Activated CD4-positive, alpha-beta memory T cell treated with anti-CD3 and anti-CD28 coated beads for 36 hours (primary cell): ENCODE data around the gene ARHGEF26. TPM values are rescaled to one million over a fixed set of nuclear protein-coding genes. Genes with fewer than 3 reads are reported as not detected.

Experiments used
- CTCF ChIA-PET: fragments of 350-600 bp; sonication (Branson Sonifier 250); formaldehyde crosslinking; loops from one replicate; lab custom pipeline; 2021; ENCODE audit warnings: antibody characterized with exemption, inconsistent platforms; lab: Charles Lee
- POLR2A ChIA-PET: fragments of 350-600 bp; sonication (Branson Sonifier 250); formaldehyde crosslinking; loops from one replicate; lab custom pipeline; 2021; ENCODE audit warnings: antibody characterized with exemption; lab: Charles Lee
- DNase-seq: peaks from one replicate; pipeline ENCODE4 v3.0.0-alpha.2; 2020
- H3K27ac Mint-ChIP-seq: one replicate; pipeline ENCODE4 v1.8.0; 2021; ENCODE audit warnings: mixed read lengths
- H3K27me3 Mint-ChIP-seq: one replicate; pipeline ENCODE4 v1.8.0; 2021; ENCODE audit warnings: mixed read lengths
- H3K36me3 Mint-ChIP-seq: one replicate; pipeline ENCODE4 v1.8.0; 2021; ENCODE audit warnings: mixed read lengths
- H3K4me1 Mint-ChIP-seq: one replicate; pipeline ENCODE4 v1.8.0; 2021; ENCODE audit warnings: low read depth, mixed read lengths
- H3K4me3 Mint-ChIP-seq: one replicate; pipeline ENCODE4 v1.8.0; 2021; ENCODE audit warnings: mild to moderate bottlenecking, mixed read lengths
- H3K9me3 Mint-ChIP-seq: one replicate; pipeline ENCODE4 v1.8.0; 2021; ENCODE audit warnings: mixed read lengths
- intact Hi-C: fragments of 100-400 bp; cut with micrococcal nuclease; formaldehyde crosslinking; loops from one replicate; pipeline ENCODE4 v1.15.1; 2023
- total RNA-seq, 2 experiments: library from RNA; stranded (reverse); gene quantifications; one replicate each; pipeline ENCODE4 v1.2.3, GENCODE V29; 2021

Gene ARHGEF26
- total RNA-seq, 2 experiments from 2014 or later, result 0.24 to 0.34 TPM

GRCh38 chr3:154137036-154137435, 15.8 kb downstream of the ARHGEF26 start:
- CTCF ChIA-PET, result no interaction called here
- H3K4me3 Mint-ChIP-seq, result no peak overlapping the region
- DNase-seq, result no peak
- no peaks in the 10 kb centered on the region for H3K9me3 Mint-ChIP-seq
- intact Hi-C loops, result no loop called here
- peaks cover 24% of the 10 kb centered on the region for H3K27me3 Mint-ChIP-seq
- POLR2A ChIA-PET, result no interaction called here
- no peak overlapping the region for H3K27ac Mint-ChIP-seq
- no peaks in the 10 kb centered on the region for H3K4me1 Mint-ChIP-seq
- H3K36me3 Mint-ChIP-seq, result no peaks in the 10 kb centered on the region

DNA sequence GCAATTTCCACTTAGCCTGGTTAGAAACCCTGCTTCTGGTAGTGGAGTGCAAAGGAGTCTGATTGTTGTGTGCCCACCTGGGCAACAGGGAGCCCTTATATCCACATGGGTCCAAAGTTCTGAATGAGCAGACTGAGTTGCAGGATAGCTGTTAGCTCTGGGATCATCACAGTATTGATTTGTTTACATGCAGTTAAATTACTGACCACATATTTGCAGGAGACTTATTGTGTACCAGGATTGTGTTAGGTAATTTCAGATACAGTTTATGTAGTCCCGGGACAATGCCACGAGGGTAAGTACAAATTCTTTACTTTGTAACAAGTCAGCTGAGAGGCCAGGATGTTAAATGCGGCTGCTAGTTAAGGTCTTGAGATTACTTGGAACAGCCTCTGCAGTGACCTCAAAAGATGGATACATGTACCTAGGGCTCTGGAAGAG, 18.8 kb downstream of the ARHGEF26 start:
- Mint-ChIP-seq H3K27ac (no peak overlapping the region), H3K4me3 (no peak overlapping the region), H3K4me1 (no peaks in the 10 kb centered on the region), H3K9me3 (no peaks in the 10 kb centered on the region), H3K27me3 (peaks cover 15% of the 10 kb centered on the region), H3K36me3 (no peaks in the 10 kb centered on the region)
- CTCF ChIA-PET, result no interaction called here
- no peak for DNase-seq
- intact Hi-C loops, result no loop called here
- POLR2A ChIA-PET, result no interaction called here

GRCh38 chr3:154142608-154143007, 21.4 kb downstream of the ARHGEF26 start:
- H3K4me1 Mint-ChIP-seq, result no peaks in the 10 kb centered on the region
- no peaks in the 10 kb centered on the region for H3K36me3 Mint-ChIP-seq
- ChIA-PET POLR2A (no interaction called here), CTCF (no interaction called here)
- no peak overlapping the region for H3K4me3 Mint-ChIP-seq
- no peak overlapping the region for H3K27ac Mint-ChIP-seq
- intact Hi-C loops, result no loop called here
- no peaks in the 10 kb centered on the region for H3K9me3 Mint-ChIP-seq
- DNase-seq, result no peak
- peaks cover 12% of the 10 kb centered on the region for H3K27me3 Mint-ChIP-seq

DNA sequence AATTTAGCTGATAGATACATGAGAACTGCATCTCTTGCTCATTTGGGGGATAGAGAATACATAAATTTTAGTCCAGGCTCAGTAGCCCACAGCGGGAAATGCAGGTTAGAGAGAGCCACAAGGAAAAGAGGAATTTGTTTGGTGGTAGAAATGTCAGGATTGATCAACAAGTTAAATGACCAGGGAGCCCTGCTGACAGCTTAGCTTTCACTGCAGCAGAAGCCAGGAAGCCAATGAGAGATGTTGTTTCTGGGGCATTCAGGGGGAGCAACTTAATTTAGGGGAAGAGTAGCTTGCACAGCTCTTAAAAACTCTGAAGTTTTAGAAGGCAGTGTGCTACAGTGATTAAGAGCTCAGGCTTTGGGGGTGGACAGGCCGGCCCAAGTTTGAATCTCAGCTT, 22.7 kb downstream of the ARHGEF26 start:
- intact Hi-C loops, result no loop called here
- Mint-ChIP-seq H3K9me3 (no peaks in the 10 kb centered on the region), H3K36me3 (no peaks in the 10 kb centered on the region), H3K4me1 (no peaks in the 10 kb centered on the region), H3K27me3 (peaks cover 10% of the 10 kb centered on the region), H3K27ac (no peak overlapping the region), H3K4me3 (no peak overlapping the region)
- no peak for DNase-seq
- ChIA-PET POLR2A (no interaction called here), CTCF (no interaction called here)

DNA sequence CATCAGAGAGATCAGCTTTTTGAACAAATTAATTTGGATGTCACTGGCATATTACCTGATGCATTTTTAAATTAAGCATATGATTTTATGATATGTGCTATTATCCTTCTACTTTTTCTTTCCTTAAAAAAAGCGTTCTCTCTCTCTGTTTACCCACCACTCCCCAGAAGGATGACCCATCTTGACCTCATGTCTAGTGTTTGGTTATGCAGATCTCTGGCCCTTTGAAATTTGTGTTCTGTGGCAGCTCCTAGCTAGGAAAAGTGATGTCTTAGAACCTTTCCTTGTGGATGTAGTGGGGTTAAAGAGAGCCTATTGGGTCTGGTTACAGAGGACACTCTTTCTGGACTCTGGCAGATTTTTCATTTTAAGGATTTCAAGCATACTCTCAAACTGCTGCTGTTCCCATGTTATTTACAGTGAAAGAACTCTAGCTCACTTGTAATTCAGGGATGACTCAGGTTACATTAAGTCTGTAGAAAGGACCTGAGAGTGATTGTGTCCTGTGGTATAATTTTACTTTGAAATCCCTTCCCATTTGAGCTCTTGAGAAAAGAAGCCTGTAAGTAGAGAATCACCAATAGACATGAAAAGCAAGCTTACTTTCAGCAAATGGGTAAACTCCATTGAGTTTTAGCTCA, 23.8 kb downstream of the ARHGEF26 start:
- H3K27me3 Mint-ChIP-seq, result peaks cover 8% of the 10 kb centered on the region
- DNase-seq, result no peak
- POLR2A ChIA-PET, result no interaction called here
- H3K4me3 Mint-ChIP-seq, result no peak overlapping the region
- CTCF ChIA-PET, result no interaction called here
- H3K36me3 Mint-ChIP-seq, result no peaks in the 10 kb centered on the region
- H3K9me3 Mint-ChIP-seq, result no peaks in the 10 kb centered on the region
- no peaks in the 10 kb centered on the region for H3K4me1 Mint-ChIP-seq
- intact Hi-C loops, result no loop called here
- no peak overlapping the region for H3K27ac Mint-ChIP-seq

- no peak for DNase-seq
Measured at GRCh38 chr3:154148541-154148940, 27.4 kb downstream of the ARHGEF26 start.

GRCh38 chr3:154149286-154149685, 28.1 kb downstream of the ARHGEF26 start:
- intact Hi-C loops, result no loop called here
- no peak overlapping the region for H3K27ac Mint-ChIP-seq

More at GRCh38 chr3:154148541-154148940, 27.4 kb downstream of the ARHGEF26 start:
- Mint-ChIP-seq H3K9me3 (no peaks in the 10 kb centered on the region), H3K27ac (no peak overlapping the region), H3K27me3 (peaks cover 8% of the 10 kb centered on the region), H3K36me3 (no peaks in the 10 kb centered on the region), H3K4me1 (no peaks in the 10 kb centered on the region), H3K4me3 (no peak overlapping the region)
- ChIA-PET POLR2A (no interaction called here), CTCF (no interaction called here)
- intact Hi-C loops, result no loop called here

DNA sequence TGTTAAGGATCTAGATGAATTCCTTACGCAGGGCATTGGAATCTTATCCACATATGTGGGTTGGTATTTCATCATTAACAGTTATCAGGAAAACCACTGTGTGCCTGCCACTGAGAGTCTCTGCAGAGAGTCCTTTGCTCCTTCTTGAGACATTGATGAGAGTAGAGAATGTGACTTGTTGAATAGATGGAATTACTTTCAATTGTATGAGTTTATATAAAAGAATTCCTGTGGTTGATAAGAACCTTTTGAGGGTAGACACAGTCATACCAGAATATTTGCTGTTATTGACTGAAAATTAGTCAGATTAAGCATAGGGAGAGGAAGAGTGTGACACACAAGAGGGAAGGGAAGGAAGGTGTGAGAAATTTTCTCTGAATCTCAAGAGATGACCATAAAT, 30.8 kb downstream of the ARHGEF26 start:
- H3K36me3 Mint-ChIP-seq, result no peaks in the 10 kb centered on the region
- POLR2A ChIA-PET, result no interaction called here
- H3K9me3 Mint-ChIP-seq, result no peaks in the 10 kb centered on the region
- no peak overlapping the region for H3K27ac Mint-ChIP-seq
- intact Hi-C loops, result no loop called here
- no peak for DNase-seq
- H3K27me3 Mint-ChIP-seq, result peaks cover 7% of the 10 kb centered on the region
- CTCF ChIA-PET, result no interaction called here
- H3K4me1 Mint-ChIP-seq, result no peaks in the 10 kb centered on the region
- no peak overlapping the region for H3K4me3 Mint-ChIP-seq

More at GRCh38 chr3:154149286-154149685, 28.1 kb downstream of the ARHGEF26 start:
- ChIA-PET CTCF (no interaction called here), POLR2A (no interaction called here)
- Mint-ChIP-seq H3K27me3 (peaks cover 8% of the 10 kb centered on the region), H3K9me3 (no peaks in the 10 kb centered on the region), H3K4me1 (no peaks in the 10 kb centered on the region), H3K36me3 (no peaks in the 10 kb centered on the region), H3K4me3 (no peak overlapping the region)
- DNase-seq, result no peak

GRCh38 chr3:154152741-154153140, 31.6 kb downstream of the ARHGEF26 start:
- no peaks in the 10 kb centered on the region for H3K36me3 Mint-ChIP-seq
- ChIA-PET POLR2A (no interaction called here), CTCF (no interaction called here)
- H3K4me1 Mint-ChIP-seq, result no peaks in the 10 kb centered on the region
- H3K4me3 Mint-ChIP-seq, result no peak overlapping the region
- H3K27me3 Mint-ChIP-seq, result peaks cover 7% of the 10 kb centered on the region
- DNase-seq, result no peak
- no peaks in the 10 kb centered on the region for H3K9me3 Mint-ChIP-seq
- H3K27ac Mint-ChIP-seq, result no peak overlapping the region
- intact Hi-C loops, result no loop called here

DNA sequence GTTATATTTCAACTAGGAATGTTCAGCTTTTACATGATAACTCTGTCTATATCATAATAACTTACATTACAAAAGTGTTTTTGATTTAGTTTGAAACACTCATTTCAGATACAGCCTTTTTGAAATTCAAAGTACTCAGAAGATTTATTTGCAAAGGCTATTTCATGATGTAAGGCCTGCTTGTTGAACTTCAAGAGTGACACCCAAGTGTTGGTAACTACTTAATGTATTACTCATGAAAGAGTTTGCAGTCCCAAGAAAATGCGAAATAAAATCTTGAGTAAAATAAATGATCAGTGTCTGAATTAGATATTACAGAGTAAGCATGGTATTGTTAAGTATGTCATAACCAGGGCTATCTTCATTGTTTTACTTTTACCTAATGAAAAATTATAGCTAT, 35.3 kb downstream of the ARHGEF26 start:
- ChIA-PET CTCF (no interaction called here), POLR2A (no interaction called here)
- H3K9me3 Mint-ChIP-seq, result no peaks in the 10 kb centered on the region
- no peaks in the 10 kb centered on the region for H3K4me1 Mint-ChIP-seq
- intact Hi-C loops, result no loop called here
- no peak overlapping the region for H3K4me3 Mint-ChIP-seq
- no peak overlapping the region for H3K27ac Mint-ChIP-seq
- peaks cover 8% of the 10 kb centered on the region for H3K27me3 Mint-ChIP-seq
- no peaks in the 10 kb centered on the region for H3K36me3 Mint-ChIP-seq
- no peak for DNase-seq

GRCh38 chr3:154161806-154162205, 40.6 kb downstream of the ARHGEF26 start:
- H3K4me1 Mint-ChIP-seq, result no peaks in the 10 kb centered on the region
- intact Hi-C loops, result no loop called here
- no peak overlapping the region for H3K27ac Mint-ChIP-seq
- H3K27me3 Mint-ChIP-seq, result peaks cover 5% of the 10 kb centered on the region
- no peak for DNase-seq
- ChIA-PET CTCF (no interaction called here), POLR2A (no interaction called here)
- no peaks in the 10 kb centered on the region for H3K9me3 Mint-ChIP-seq
- H3K36me3 Mint-ChIP-seq, result no peaks in the 10 kb centered on the region
- H3K4me3 Mint-ChIP-seq, result no peak overlapping the region

- no peak for DNase-seq
- Mint-ChIP-seq H3K9me3 (no peaks in the 10 kb centered on the region), H3K4me1 (no peaks in the 10 kb centered on the region), H3K27ac (no peak overlapping the region), H3K27me3 (peaks cover 13% of the 10 kb centered on the region), H3K36me3 (no peaks in the 10 kb centered on the region), H3K4me3 (no peak overlapping the region)
- intact Hi-C loops, result no loop called here
- POLR2A ChIA-PET, result no interaction called here
- CTCF ChIA-PET, result no interaction called here
Measured at GRCh38 chr3:154164387-154164786, 43.2 kb downstream of the ARHGEF26 start.

DNA sequence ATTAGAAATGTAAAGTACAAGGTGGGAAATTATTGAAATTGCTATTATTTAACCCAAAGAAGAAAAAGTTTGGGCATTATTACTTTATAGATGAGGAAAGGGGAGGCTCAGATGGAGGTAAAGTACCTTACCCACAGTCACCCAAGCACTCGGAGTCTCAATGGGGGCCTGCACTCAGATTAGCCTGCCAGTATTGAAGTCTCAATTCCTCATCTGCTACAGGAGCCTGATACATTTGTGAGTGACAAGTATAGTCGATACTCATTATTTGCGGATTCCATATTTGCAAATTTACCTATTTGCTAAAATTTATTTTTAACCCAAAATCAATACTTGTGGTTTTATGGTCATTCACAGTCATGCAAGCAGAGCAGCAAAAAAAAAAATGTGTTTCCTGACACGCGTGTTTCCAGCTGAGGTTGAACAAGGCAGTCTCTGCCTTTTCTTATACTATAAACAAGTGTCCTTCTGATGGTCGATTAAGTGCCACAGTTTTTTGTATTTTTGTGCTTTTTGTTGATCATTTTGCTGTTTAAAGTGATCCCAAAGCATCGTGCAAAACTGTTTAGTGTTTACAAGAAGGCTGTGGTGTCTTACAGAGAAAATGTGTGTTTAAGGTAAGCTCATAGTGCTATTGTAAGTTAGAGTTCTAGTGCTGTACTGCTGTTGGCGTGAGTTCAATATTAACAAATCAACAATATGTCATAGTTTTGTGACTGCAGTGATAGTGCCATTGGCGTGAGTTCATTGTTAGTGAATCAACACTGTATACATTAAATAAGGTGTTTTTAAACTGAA, 48.0 kb downstream of the ARHGEF26 start:
- Mint-ChIP-seq H3K4me3 (no peak overlapping the region), H3K4me1 (no peaks in the 10 kb centered on the region), H3K27ac (no peak overlapping the region), H3K9me3 (no peaks in the 10 kb centered on the region), H3K36me3 (no peaks in the 10 kb centered on the region), H3K27me3 (peaks cover 15% of the 10 kb centered on the region)
- intact Hi-C loops, result no loop called here
- ChIA-PET CTCF (no interaction called here), POLR2A (no interaction called here)
- DNase-seq, result no peak
